K562 (cell line): Measurements from ENCODE around the gene FOXJ1. TPM values are rescaled to one million over a fixed set of nuclear protein-coding genes. Genes with fewer than 3 reads are reported as not detected.

Experiments used
- CHD2 ChIP-seq: IDR thresholded peaks from 2 replicates; pipeline ENCODE4 v1.6.1; 2011; ENCODE audit warnings: low read depth, low read length
- COPS2 ChIP-seq: fragments of 450-650 bp; conservative IDR thresholded peaks from 2 replicates; pipeline ENCODE4 v1.6.1; 2016; ENCODE audit warnings: mild to moderate bottlenecking, moderate library complexity
- ELK1 ChIP-seq: sonication (generic); formaldehyde crosslinking; IDR thresholded peaks from 2 replicates; pipeline ENCODE4 v1.8.1; 2022; ENCODE audit warnings: missing genetic modification reagents
- IFI16 ChIP-seq: fragments of 250-450 bp; sonication (Bioruptor Pico); IDR thresholded peaks from 2 replicates; pipeline ENCODE4 v2.1.2; 2022; ENCODE audit warnings: mild to moderate bottlenecking, inconsistent platforms
- PHF8 ChIP-seq: fragments of 200-600 bp; sonication (generic); IDR thresholded peaks from 2 replicates; pipeline ENCODE4 v1.6.1; 2012; ENCODE audit warnings: mixed run types, mild to moderate bottlenecking, inconsistent platforms, low read length, moderate library complexity, borderline replicate concordance
- RHOXF2B ChIP-seq: fragments of 250-450 bp; sonication (Bioruptor Pico); conservative IDR thresholded peaks from 2 replicates; pipeline ENCODE4 v1.5.1; 2021
- RREB1 ChIP-seq: fragments of 250-450 bp; sonication (Bioruptor Pico); IDR thresholded peaks from 2 replicates; pipeline ENCODE4 v1.4.0; 2020
- XRCC5 ChIP-seq: fragments of 200-400 bp; formaldehyde crosslinking; IDR thresholded peaks from 2 replicates; pipeline ENCODE4 v1.6.1; 2017; ENCODE audit warnings: low read depth, mild to moderate bottlenecking, low read length
- ZFP36 ChIP-seq: fragments of 150-350 bp; IDR thresholded peaks from 2 replicates; pipeline ENCODE4 v1.6.1; 2018; ENCODE audit warnings: low read length, low read depth; ENCODE audit not compliant: partially characterized antibody
- ZFP91 ChIP-seq: sonication (generic); formaldehyde crosslinking; IDR thresholded peaks from 2 replicates; pipeline ENCODE4 v1.8.0; 2022; ENCODE audit warnings: mild to moderate bottlenecking, missing genetic modification reagents
- ZNF609 ChIP-seq: sonication (generic); formaldehyde crosslinking; IDR thresholded peaks from 2 replicates; pipeline ENCODE4 v1.8.1; 2023; ENCODE audit warnings: missing genetic modification reagents, mild to moderate bottlenecking, borderline replicate concordance
- ZNF76 ChIP-seq: fragments of 250-450 bp; sonication (Bioruptor Pico); IDR thresholded peaks from 2 replicates; pipeline ENCODE4 v1.4.0; 2020; ENCODE audit warnings: mild to moderate bottlenecking, moderate library complexity, borderline replicate concordance
- polyA plus RNA-seq, 8 experiments: library from polyadenylated mRNA; depleted of rRNA in 4 of 8; stranded (reverse) in 5 of 8; unstranded in 3 of 8; fragments of >200 nt; fragmentation: Nextera tagmentation in 2 of 8; fragmentation: Illumina TruSeq in 1 of 8; extraction: Ambion mirVana in 2 of 8; extraction: Trizol in 1 of 8; gene quantifications; 2 replicates each; pipeline versions ENCODE4 v1.2.1 to v1.2.3, GENCODE V29; 2011 to 2014; ENCODE audit warnings: inconsistent platforms in 1 of 8, missing spikeins in 1 of 8
- total RNA-seq, 7 experiments: library from RNA; depleted of rRNA in 6 of 7; stranded (reverse); fragments of >200 nt in 6 of 7; fragmentation: Illumina TruSeq in 2 of 7; extraction: Trizol in 2 of 7; gene quantifications; 2 replicates each; pipeline versions ENCODE4 v1.2.1 to v1.2.3, GENCODE V29; 2011 to 2021; ENCODE audit warnings: low replicate concordance in 1 of 7

FOXJ1 gene
- total and polyA plus RNA-seq, 9 of the 15 experiments (the other 6 are each of a cell fraction or from before 2014, with no cell fraction given): 0.07 TPM; not detected in 8

GRCh38 chr17:76182016-76182764 is 41.1 kb upstream of the FOXJ1 start (continued):
- no peak for TF ChIP-seq ZNF76 (CRISPR knock-in tag)
- TF ChIP-seq ELK1 (CRISPR knock-in tag): no peak
- TF ChIP-seq ZFP91 (CRISPR knock-in tag): no peak
- TF ChIP-seq PHF8: no peak
- no peak for TF ChIP-seq ZFP36
- no peak for TF ChIP-seq CHD2
- no peak for TF ChIP-seq RHOXF2B (CRISPR knock-in tag)
- peak; percentile 60; the same call in 1 of the 2 replicates for TF ChIP-seq XRCC5
- no peak for TF ChIP-seq IFI16 (CRISPR knock-in tag)
- no peak for TF ChIP-seq ZNF609 (CRISPR knock-in tag)
- no peak for TF ChIP-seq COPS2
- 0 out of 2 replicates have a peak, but pooled peaks have one; percentile 17 for TF ChIP-seq RREB1 (CRISPR knock-in tag)
